CD8-positive, alpha-beta memory T cell (primary cell): ENCODE results near the gene ERN2. TPM values are rescaled to one million over a fixed set of nuclear protein-coding genes. Genes with fewer than 3 reads are reported as not detected.
A peak's percentile ranks its signal among the peaks of the same experiment; 100 is the strongest.

ENCODE experiments used
- CTCF ChIA-PET: fragments of 350-600 bp; sonication (Branson Sonifier 250); formaldehyde crosslinking; loops from one replicate; lab custom pipeline; 2021; ENCODE audit warnings: antibody characterized with exemption; lab: Charles Lee
- POLR2A ChIA-PET: fragments of 350-600 bp; sonication (Branson Sonifier 250); formaldehyde crosslinking; loops from one replicate; lab custom pipeline; 2021; ENCODE audit warnings: antibody characterized with exemption; lab: Charles Lee
- DNase-seq, 5 donors: peaks; one replicate each; pipeline versions ENCODE4 v3.0.0 to v3.0.0-alpha.2; 2020 to 2022; ENCODE audit warnings: mixed read lengths in 1 of 5
- H3K27ac ChIP-seq: one replicate; pipeline ENCODE4 v1.7.0; 2013; ENCODE audit warnings: low read depth, mild to moderate bottlenecking, low read length, moderate library complexity
- H3K27me3 ChIP-seq: 2 replicates; pipeline ENCODE4 v1.7.0; 2013; ENCODE audit warnings: low read length, mild to moderate bottlenecking; ENCODE audit not compliant: insufficient read depth, poor library complexity, severe bottlenecking
- H3K36me3 ChIP-seq: 2 replicates; pipeline ENCODE4 v1.7.0; 2013; ENCODE audit warnings: mild to moderate bottlenecking, low read length, moderate library complexity; ENCODE audit not compliant: insufficient read depth
- H3K4me1 ChIP-seq: 2 replicates; pipeline ENCODE4 v1.7.0; 2013; ENCODE audit warnings: mild to moderate bottlenecking, low read length, moderate library complexity; ENCODE audit not compliant: insufficient read depth
- H3K4me3 ChIP-seq: 2 replicates; pipeline ENCODE4 v1.7.0; 2013; ENCODE audit warnings: mild to moderate bottlenecking, low read length
- H3K9me3 ChIP-seq: 2 replicates; pipeline ENCODE4 v1.7.0; 2013; ENCODE audit warnings: mild to moderate bottlenecking, low read length
- H3K27ac Mint-ChIP-seq, 8 donors: one replicate each; pipeline ENCODE4 v1.8.0; 2020 to 2021; ENCODE audit warnings: mixed read lengths in 8 of 8, mild to moderate bottlenecking in 6 of 8, inconsistent platforms in 3 of 8, moderate library complexity in 3 of 8
- H3K27me3 Mint-ChIP-seq, 2 donors: one replicate each; pipeline ENCODE4 v1.8.0; 2020 to 2021; ENCODE audit warnings: mixed read lengths in 2 of 2, mild to moderate bottlenecking in 1 of 2, moderate library complexity in 1 of 2
- H3K36me3 Mint-ChIP-seq, 3 donors: one replicate each; pipeline ENCODE4 v1.8.0; 2020 to 2021; ENCODE audit warnings: mixed read lengths in 3 of 3, inconsistent platforms in 1 of 3, mild to moderate bottlenecking in 1 of 3
- H3K4me1 Mint-ChIP-seq, 3 donors: one replicate each; pipeline ENCODE4 v1.8.0; 2020 to 2021; ENCODE audit warnings: mixed read lengths in 3 of 3, inconsistent platforms in 1 of 3, mild to moderate bottlenecking in 1 of 3
- H3K4me3 Mint-ChIP-seq, 7 donors: one replicate each; pipeline ENCODE4 v1.8.0; 2020 to 2021; ENCODE audit warnings: mixed read lengths in 7 of 7, mild to moderate bottlenecking in 6 of 7, moderate library complexity in 4 of 7, inconsistent platforms in 2 of 7
- H3K9me3 Mint-ChIP-seq, 5 donors: one replicate each; pipeline ENCODE4 v1.8.0; 2020 to 2022; ENCODE audit warnings: mixed read lengths in 5 of 5, mild to moderate bottlenecking in 3 of 5, moderate library complexity in 2 of 5, inconsistent platforms in 1 of 5
- polyA plus RNA-seq: library from polyadenylated mRNA; unstranded; fragments of 300-500 nt; fragmentation: Illumina TruSeq; gene quantifications from one replicate; pipeline ENCODE4 v1.2.3, GENCODE V29; 2021
- total RNA-seq, 2 experiments: library from RNA; stranded (reverse); gene quantifications; one replicate each; pipeline ENCODE4 v1.2.3, GENCODE V29; 2021

ERN2 gene
- total and polyA plus RNA-seq, 3 experiments from 2014 or later = not detected

DNA sequence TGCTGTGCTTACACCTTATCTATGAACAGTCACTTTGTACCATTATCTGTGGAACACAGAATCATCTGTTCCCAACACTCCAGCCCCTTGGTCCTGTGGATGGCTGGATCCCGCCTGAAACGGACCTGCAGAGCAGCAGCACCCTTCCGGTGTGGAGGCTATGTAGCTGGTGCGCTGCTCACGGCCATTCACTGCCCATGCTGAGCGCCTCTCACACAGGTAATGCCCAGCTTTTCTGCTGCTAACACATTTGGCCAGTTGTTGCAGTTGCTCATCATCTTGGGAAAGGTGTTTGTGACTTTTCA lies 45.7 kb downstream of the ERN2 start:
- H3K27me3 ChIP-seq = no peaks in the 10 kb centered on the region
- H3K36me3 Mint-ChIP-seq = peaks cover 13 to 96% (median 25%) of the 10 kb centered on the region in 3 donors
- no peak overlapping the region for H3K4me3 ChIP-seq
- H3K4me1 ChIP-seq = no peaks in the 10 kb centered on the region
- no peak for DNase-seq
- CTCF ChIA-PET = no interaction called here
- no peak overlapping the region for H3K27ac ChIP-seq
- no peaks in the 10 kb centered on the region for H3K9me3 Mint-ChIP-seq
- H3K36me3 ChIP-seq = peaks cover 66% of the 10 kb centered on the region
- no peak overlapping the region for H3K4me3 Mint-ChIP-seq
- no peak overlapping the region for H3K27ac Mint-ChIP-seq
- POLR2A ChIA-PET = no interaction called here
- H3K9me3 ChIP-seq = no peaks in the 10 kb centered on the region
- peaks cover 0 to 5% (median 0%) of the 10 kb centered on the region in 3 donors for H3K4me1 Mint-ChIP-seq
- no peaks in the 10 kb centered on the region for H3K27me3 Mint-ChIP-seq

DNA sequence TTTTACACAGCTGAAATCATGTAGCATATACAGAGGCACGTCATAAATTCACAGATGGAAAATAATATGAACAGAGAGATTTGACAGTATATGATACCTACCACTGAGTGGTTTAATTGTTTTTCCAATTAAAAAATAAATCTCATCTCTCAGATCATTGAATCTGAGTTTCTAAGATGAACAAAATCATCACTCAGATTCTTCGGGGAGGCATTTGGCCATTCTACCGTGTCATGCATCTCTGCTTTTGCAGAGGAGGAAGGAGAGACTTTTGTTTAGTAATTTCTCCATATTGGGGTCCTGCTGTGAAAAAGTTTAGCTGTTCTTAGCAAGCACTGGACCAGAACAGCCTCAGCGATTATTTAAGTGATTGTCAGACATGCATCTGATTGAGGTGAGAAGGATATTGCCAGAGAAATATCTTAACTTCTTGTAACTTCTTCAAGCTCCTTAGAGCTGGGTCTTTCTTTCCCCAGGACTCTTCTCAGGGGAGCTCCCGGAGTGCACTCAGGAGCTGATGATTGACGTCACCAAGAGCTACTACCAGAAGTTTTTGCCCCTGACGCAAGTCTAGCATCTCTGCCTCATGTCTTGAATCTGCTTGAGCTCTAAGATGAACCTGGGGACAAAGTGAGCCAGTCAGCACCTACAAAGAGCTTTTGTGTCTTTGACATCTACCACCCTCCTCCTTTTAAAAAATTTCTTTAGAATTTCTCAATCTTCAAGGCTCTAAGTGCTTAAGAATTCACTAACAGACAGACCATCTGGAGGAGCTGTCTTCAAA lies 46.3 kb downstream of the ERN2 start:
- H3K27ac Mint-ChIP-seq = no peak overlapping the region
- H3K27me3 Mint-ChIP-seq = no peaks in the 10 kb centered on the region
- H3K27ac ChIP-seq = no peak overlapping the region
- peaks cover 0 to 5% (median 0%) of the 10 kb centered on the region in 3 donors for H3K4me1 Mint-ChIP-seq
- no peaks in the 10 kb centered on the region for H3K4me1 ChIP-seq
- H3K9me3 ChIP-seq = no peaks in the 10 kb centered on the region
- H3K27me3 ChIP-seq = no peaks in the 10 kb centered on the region
- DNase-seq = no peak
- ChIA-PET POLR2A (no interaction called here), CTCF (no interaction called here)
- no peak overlapping the region for H3K4me3 Mint-ChIP-seq
- H3K9me3 Mint-ChIP-seq = no peaks in the 10 kb centered on the region
- peaks cover 13 to 96% (median 26%) of the 10 kb centered on the region in 3 donors for H3K36me3 Mint-ChIP-seq
- peaks cover 67% of the 10 kb centered on the region for H3K36me3 ChIP-seq
- no peak overlapping the region for H3K4me3 ChIP-seq

DNA sequence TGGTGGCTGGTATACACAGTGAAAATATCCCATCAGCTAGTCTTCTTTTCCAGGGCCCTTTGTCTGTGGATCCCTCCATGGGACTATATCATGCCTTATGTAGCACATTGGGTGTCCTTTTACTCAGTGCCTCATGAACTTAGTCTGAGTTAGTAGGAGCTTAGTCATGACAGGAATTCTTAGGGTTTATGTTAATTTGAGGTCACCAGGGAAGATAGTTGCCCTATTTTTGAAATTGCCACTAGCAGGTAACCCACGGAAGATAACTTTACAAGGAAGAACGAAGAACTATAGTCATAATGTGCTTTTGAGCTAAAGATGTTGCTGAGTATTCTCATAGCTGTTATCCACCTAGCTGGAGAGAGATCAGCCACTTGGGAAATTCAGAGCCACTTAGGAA lies 49.1 kb downstream of the ERN2 start:
- H3K36me3 Mint-ChIP-seq = peaks cover 29 to 97% (median 32%) of the 10 kb centered on the region in 3 donors
- ChIA-PET CTCF (no interaction called here), POLR2A (no interaction called here)
- H3K27me3 Mint-ChIP-seq = no peaks in the 10 kb centered on the region
- H3K4me3 Mint-ChIP-seq = no peak overlapping the region
- H3K9me3 ChIP-seq = no peaks in the 10 kb centered on the region
- no peak for DNase-seq
- H3K27me3 ChIP-seq = no peaks in the 10 kb centered on the region
- H3K27ac ChIP-seq = no peak overlapping the region
- H3K27ac Mint-ChIP-seq = peak overlapping the region in 1 of 8 donors; percentile 58
- H3K36me3 ChIP-seq = peaks cover 87% of the 10 kb centered on the region
- H3K4me1 ChIP-seq = no peaks in the 10 kb centered on the region
- no peak overlapping the region for H3K4me3 ChIP-seq
- H3K4me1 Mint-ChIP-seq = peaks cover 0 to 1% (median 0%) of the 10 kb centered on the region in 3 donors
- H3K9me3 Mint-ChIP-seq = no peaks in the 10 kb centered on the region

GRCh38 chr16:23651943-23652468 lies 61.0 kb downstream of the ERN2 start:
- DNase-seq = no peak
- Histone ChIP-seq H3K9me3 (no peaks in the 10 kb centered on the region), H3K27me3 (no peaks in the 10 kb centered on the region), H3K4me3 (no peak overlapping the region), H3K27ac (no peak overlapping the region), H3K4me1 (no peaks in the 10 kb centered on the region), H3K36me3 (peaks cover 5% of the 10 kb centered on the region)
- Mint-ChIP-seq H3K27ac (peak overlapping the region in 2 of 8 donors; percentile 1 to 9), H3K4me1 (peaks cover 26 to 41% (median 34%) of the 10 kb centered on the region in 3 donors), H3K27me3 (no peaks in the 10 kb centered on the region), H3K9me3 (no peaks in the 10 kb centered on the region), H3K36me3 (peaks cover 24 to 67% (median 25%) of the 10 kb centered on the region in 3 donors), H3K4me3 (no peak overlapping the region)
- POLR2A ChIA-PET = no interaction called here
- CTCF ChIA-PET = no interaction called here

- Histone ChIP-seq H3K9me3 (no peaks in the 10 kb centered on the region), H3K27ac (no peak overlapping the region), H3K36me3 (peaks cover 8% of the 10 kb centered on the region), H3K4me1 (no peaks in the 10 kb centered on the region), H3K27me3 (no peaks in the 10 kb centered on the region), H3K4me3 (no peak overlapping the region)
- ChIA-PET POLR2A (no interaction called here), CTCF (no interaction called here)
- Mint-ChIP-seq H3K4me3 (no peak overlapping the region), H3K36me3 (peaks cover 29 to 73% (median 30%) of the 10 kb centered on the region in 3 donors), H3K27me3 (no peaks in the 10 kb centered on the region), H3K9me3 (no peaks in the 10 kb centered on the region), H3K27ac (peak overlapping the region in 4 of 8 donors; percentile 9 to 66 (median 54)), H3K4me1 (peaks cover 32 to 48% (median 41%) of the 10 kb centered on the region in 3 donors)
- no peak for DNase-seq
These were observed 62.2 kb downstream of the ERN2 start for GRCh38 chr16:23650674-23651416.

- peak overlapping the region; percentile 98 to 99 (median 98) for H3K27ac Mint-ChIP-seq
These were observed 70.7 kb downstream of the ERN2 start for GRCh38 chr16:23642246-23642774.

DNA sequence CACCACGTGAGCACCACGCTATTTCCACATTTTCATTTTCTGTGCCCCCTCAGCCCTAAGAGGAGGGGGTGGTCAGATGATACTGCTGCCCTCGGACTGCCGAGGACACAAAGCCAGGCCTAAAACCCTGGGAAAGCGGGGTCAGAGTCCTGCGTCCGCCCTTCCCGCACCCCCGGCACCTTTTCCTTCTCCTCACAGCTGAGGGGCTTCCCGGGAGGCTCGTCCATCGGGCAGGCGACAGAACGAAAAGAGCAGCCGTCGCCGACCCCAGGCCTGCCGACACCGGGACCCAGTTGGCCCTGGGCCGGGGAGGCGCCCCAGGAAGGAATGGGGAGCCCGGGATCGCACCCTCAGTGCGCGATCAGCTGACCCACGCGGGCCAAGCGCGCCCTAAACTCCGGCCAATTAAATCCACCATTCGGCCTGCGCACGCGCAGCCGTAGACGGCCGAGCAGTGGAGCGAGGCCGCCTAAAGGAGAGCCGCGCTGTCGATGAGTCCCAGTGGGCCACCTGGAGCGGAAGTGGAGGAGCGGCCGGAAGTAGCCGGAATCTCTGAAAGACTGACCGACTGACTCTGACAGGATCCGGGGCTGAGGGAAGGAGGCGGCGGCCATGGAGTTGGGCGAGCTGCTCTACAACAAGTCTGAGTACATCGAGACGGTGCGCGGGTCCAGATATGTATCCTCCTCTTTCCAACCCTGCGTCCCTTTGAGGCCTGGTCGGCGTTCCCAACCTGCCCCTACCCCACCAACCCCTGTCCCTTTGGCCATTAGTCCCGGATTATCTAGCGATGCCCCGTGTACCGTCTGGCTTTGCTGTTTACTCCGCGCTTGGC lies 71.9 kb downstream of the ERN2 start, which contains the start of the genes DCTN5 and PALB2:
DCTN5 (plus strand) TSS at position 536 of the 835 bp plus-strand sequence; CDS start at position 613, 77 bp downstream.
PALB2 (minus strand) TSS at position 380 of the 835 bp plus-strand sequence; CDS start at position 227, 153 bp downstream.
- Histone ChIP-seq H3K9me3 (no peaks in the 10 kb centered on the region), H3K4me1 (peaks cover 19% of the 10 kb centered on the region), H3K36me3 (peaks cover 7% of the 10 kb centered on the region), H3K27ac (peak within 1 kb of the TSS; percentile 90), H3K27me3 (no peaks in the 10 kb centered on the region), H3K4me3 (peak within 1 kb of the TSS; percentile 99)
- Mint-ChIP-seq H3K27ac (peak within 1 kb of the TSS; percentile 98 to 99 (median 98)), H3K4me3 (peak within 1 kb of the TSS; percentile 98 to 100 (median 99)), H3K9me3 (no peaks in the 10 kb centered on the region), H3K27me3 (no peaks in the 10 kb centered on the region), H3K4me1 (peaks cover 36 to 51% (median 48%) of the 10 kb centered on the region in 3 donors), H3K36me3 (peaks cover 7 to 43% (median 17%) of the 10 kb centered on the region in 3 donors)
- POLR2A ChIA-PET = interaction anchor here (0.6 kb wide), 1 partner anchor 150 kb away, joined by 3 read pairs; no protein-coding TSS in a partner anchor
- DNase-seq = peak; percentile 77 to 90 (median 80)
- CTCF ChIA-PET = interaction anchor here (0.6 to 1.9 kb wide), 3 partner anchors 44 to 84 kb away, joined by 3 to 7 read pairs (median 4); partner anchors contain the start of genes EARS2 and UBFD1

More at GRCh38 chr16:23642246-23642774, 70.7 kb downstream of the ERN2 start:
- Histone ChIP-seq H3K4me1 (peaks cover 19% of the 10 kb centered on the region), H3K36me3 (peaks cover 7% of the 10 kb centered on the region), H3K27ac (peak overlapping the region; percentile 3), H3K4me3 (peak overlapping the region; percentile 99), H3K27me3 (no peaks in the 10 kb centered on the region), H3K9me3 (no peaks in the 10 kb centered on the region)
- ChIA-PET POLR2A (interaction anchor here (0.6 kb wide), 1 partner anchor 1981 kb away, joined by 3 read pairs; no protein-coding TSS in a partner anchor), CTCF (no interaction called here)
- Mint-ChIP-seq H3K4me3 (peak overlapping the region; percentile 98 to 100 (median 99)), H3K9me3 (no peaks in the 10 kb centered on the region), H3K27me3 (no peaks in the 10 kb centered on the region), H3K4me1 (peaks cover 43 to 62% (median 60%) of the 10 kb centered on the region in 3 donors), H3K36me3 (peaks cover 9 to 50% (median 20%) of the 10 kb centered on the region in 3 donors)
- DNase-seq = no peak
